GM12878 (cell line): ENCODE measurements around the gene ZNF385C. TPM values are rescaled to one million over a fixed set of nuclear protein-coding genes. Genes with fewer than 3 reads are reported as not detected.

Experiments used
- BACH1 ChIP-seq: fragments of 450-650 bp; IDR thresholded peaks from 2 replicates; pipeline ENCODE4 v1.6.1; 2017; ENCODE audit warnings: mild to moderate bottlenecking, borderline replicate concordance
- BCL11A ChIP-seq: IDR thresholded peaks from 2 replicates; pipeline ENCODE4 v1.6.1; 2011; ENCODE audit warnings: low read depth, low read length
- CREM ChIP-seq: IDR thresholded peaks from 2 replicates; pipeline ENCODE4 v1.6.1; 2014; ENCODE audit warnings: antibody characterized with exemption, low read depth
- CUX1 ChIP-seq: IDR thresholded peaks from 2 replicates; pipeline ENCODE4 v1.6.1; 2012; ENCODE audit warnings: improper control_type of control experiment, low read depth, low read length; ENCODE audit not compliant: insufficient replicate concordance
- FOS ChIP-seq: IDR thresholded peaks from 3 replicates; pipeline ENCODE4 v1.6.1; 2011; ENCODE audit warnings: borderline replicate concordance; ENCODE audit not compliant: insufficient read length; ENCODE audit errors: extremely low read depth
- HDAC2 ChIP-seq: fragments of 200-600 bp; sonication (generic); IDR thresholded peaks from 2 replicates; pipeline ENCODE4 v1.6.1; 2017
- HDAC6 ChIP-seq: fragments of 200-600 bp; sonication (generic); IDR thresholded peaks from one replicate; pipeline ENCODE4 v1.8.0; 2017; ENCODE audit warnings: antibody characterized with exemption; ENCODE audit not compliant: unreplicated experiment
- HDGF ChIP-seq: fragments of 450-650 bp; IDR thresholded peaks from 2 replicates; pipeline ENCODE4 v1.6.1; 2016; ENCODE audit warnings: antibody characterized with exemption
- IKZF1 ChIP-seq: fragments of 450-650 bp; conservative IDR thresholded peaks from 2 replicates; pipeline ENCODE4 v1.6.1; 2017; ENCODE audit warnings: antibody characterized with exemption, mild to moderate bottlenecking
- KLF5 ChIP-seq: fragments of 450-650 bp; IDR thresholded peaks from 2 replicates; pipeline ENCODE4 v1.6.1; 2014; ENCODE audit warnings: mild to moderate bottlenecking; ENCODE audit not compliant: partially characterized antibody
- MEF2A ChIP-seq: IDR thresholded peaks from 2 replicates; pipeline ENCODE4 v1.6.1; 2011; ENCODE audit warnings: low read depth, mild to moderate bottlenecking, low read length, moderate library complexity; ENCODE audit not compliant: insufficient read depth
- MXI1 ChIP-seq: fragments of 150-350 bp; IDR thresholded peaks from 2 replicates; pipeline ENCODE4 v1.6.1; 2011; ENCODE audit warnings: low read depth, mild to moderate bottlenecking, inconsistent platforms, low read length, improper control_type of control experiment
- PAX5 ChIP-seq: IDR thresholded peaks from 2 replicates; pipeline ENCODE4 v1.6.1; 2011; ENCODE audit warnings: low read depth, low read length, borderline replicate concordance
- POLR2A ChIP-seq: IDR thresholded peaks from 2 replicates; pipeline ENCODE4 v1.6.1; 2011; ENCODE audit warnings: low read depth, mild to moderate bottlenecking, low read length
- POLR2AphosphoS2 ChIP-seq: IDR thresholded peaks from 2 replicates; pipeline ENCODE4 v1.6.1; 2011; ENCODE audit warnings: low read depth, mild to moderate bottlenecking, low read length, improper control_type of control experiment, moderate library complexity
- RAD51 ChIP-seq: fragments of 450-650 bp; IDR thresholded peaks from 2 replicates; pipeline ENCODE4 v1.6.1; 2016; ENCODE audit warnings: moderate library complexity, mild to moderate bottlenecking, inconsistent platforms
- SKIL ChIP-seq: fragments of 450-650 bp; IDR thresholded peaks from 2 replicates; pipeline ENCODE4 v1.6.1; 2017; ENCODE audit warnings: mild to moderate bottlenecking, low read depth, inconsistent platforms; ENCODE audit not compliant: poor library complexity, severe bottlenecking
- SMC3 ChIP-seq: IDR thresholded peaks from 2 replicates; pipeline ENCODE4 v1.6.1; 2011; ENCODE audit warnings: low read length, improper control_type of control experiment, borderline replicate concordance
- SPI1 ChIP-seq: IDR thresholded peaks from 2 replicates; pipeline ENCODE4 v1.6.1; 2011; ENCODE audit warnings: low read depth, mild to moderate bottlenecking, low read length, moderate library complexity, borderline replicate concordance; ENCODE audit not compliant: insufficient read depth
- SRF ChIP-seq, 2 experiments: IDR thresholded peaks; 2 replicates each; pipeline ENCODE4 v1.6.1; 2011; ENCODE audit warnings: low read depth in 2 of 2, low read length in 2 of 2, mild to moderate bottlenecking in 1 of 2, moderate library complexity in 1 of 2
- SUPT20H ChIP-seq: IDR thresholded peaks from 2 replicates; pipeline ENCODE4 v1.6.1; 2011; ENCODE audit warnings: low read depth, mild to moderate bottlenecking, low read length, moderate library complexity, borderline replicate concordance; ENCODE audit not compliant: control insufficient read depth
- YY1 ChIP-seq: IDR thresholded peaks from 2 replicates; pipeline ENCODE4 v1.6.1; 2011; ENCODE audit warnings: low read depth, mild to moderate bottlenecking, low read length
- polyA plus RNA-seq, 11 experiments: library from polyadenylated mRNA; depleted of rRNA in 4 of 11; unstranded in 6 of 11; stranded (reverse) in 5 of 11; fragments of >200 nt; fragmentation: Nextera tagmentation in 4 of 11; fragmentation: Illumina TruSeq in 1 of 11; extraction: Ambion mirVana in 4 of 11; extraction: Trizol in 1 of 11; gene quantifications; 1 replicate in 1 of 11; 2 replicates in 10 of 11; pipeline versions ENCODE4 v1.2.1 to v1.2.3, GENCODE V29; 2011 to 2016; ENCODE audit warnings: inconsistent platforms in 2 of 11, missing spikeins in 2 of 11, low read depth in 1 of 11
- total RNA-seq, 4 experiments: library from RNA; depleted of rRNA in 3 of 4; stranded (reverse); fragments of >200 nt in 3 of 4; fragmentation: Illumina TruSeq in 1 of 4; extraction: Trizol in 1 of 4; gene quantifications; 2 replicates each; pipeline versions ENCODE4 v1.2.1 to v1.2.3, GENCODE V29; 2013 to 2021

The ZNF385C gene
- total and polyA plus RNA-seq, 10 of the 15 experiments (the other 5 are each of a cell fraction or from before 2014, with no cell fraction given): 0.06 to 0.20 (median 0.07) TPM; not detected in 5

- no peak for TF ChIP-seq CUX1
- peak; percentile 51; the same call in 1 of the 2 replicates for TF ChIP-seq PAX5
- TF ChIP-seq FOS: no peak
- TF ChIP-seq RAD51: peak; percentile 92
- TF ChIP-seq MXI1: peak; percentile 87
- peak; percentile 67; the same call in 1 of the 2 replicates for TF ChIP-seq HDGF
- TF ChIP-seq KLF5: no peak
- no peak for TF ChIP-seq CREM
- TF ChIP-seq POLR2AphosphoS2: peak; percentile 68; the same call in 1 of the 2 replicates
- peak; percentile 63 for TF ChIP-seq YY1
- TF ChIP-seq SMC3: no peak
- no peak for TF ChIP-seq SRF (IDR thresholded peaks at IDR 0.05; ENCODE audit: low read depth in 2 of 2, low read length in 2 of 2)
- TF ChIP-seq POLR2A: peak; percentile 94
- no peak for TF ChIP-seq BACH1
- no peak for TF ChIP-seq SUPT20H
- TF ChIP-seq IKZF1: peak; percentile 43; the same call in 1 of the 2 replicates
- TF ChIP-seq SPI1: no peak
- no peak for TF ChIP-seq MEF2A
- no peak for TF ChIP-seq BCL11A
- TF ChIP-seq SKIL: no peak
- no peak for TF ChIP-seq HDAC6
- no peak for TF ChIP-seq HDAC2
Measured at GRCh38 chr17:42112552-42113176, 14.4 kb upstream of the ZNF385C start, which contains the start of gene DHX58 (continued).
